ENCODE measurements around the gene URAD.

- TF ChIP-seq CTCF (IDR thresholded peaks at IDR 0.05) (no peak), POLR2A (IDR thresholded peaks at IDR 0.05) (no peak)
These were observed 24.4 kb upstream of the URAD start for GRCh38 chr13:28012896-28013295.

Measured in adrenal gland (tissue), 5 donors.